ENCODE data around the gene OLAH.

Gene OLAH

DNA sequence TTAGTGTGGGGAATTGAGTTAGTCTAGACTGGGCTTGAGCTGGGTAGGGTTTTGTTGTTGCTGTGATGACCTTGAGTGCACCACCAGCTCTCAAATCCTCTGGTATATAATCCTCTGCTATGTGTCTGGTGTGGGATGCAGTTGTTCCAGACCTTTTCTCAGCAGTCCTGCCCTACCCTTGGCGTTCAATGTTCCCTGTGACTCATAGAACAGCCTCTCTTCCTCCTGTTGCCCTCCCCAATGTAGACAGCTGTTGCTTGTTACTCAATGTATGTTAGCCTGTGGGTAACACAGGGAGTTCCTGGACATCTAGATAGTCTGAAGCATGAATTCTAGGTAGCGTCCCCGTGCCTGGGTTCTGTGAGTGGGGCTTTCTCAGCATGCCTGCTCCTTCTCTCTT, 25.1 kb downstream of the OLAH start:
- no peak for DNase-seq (ENCODE audit: extremely low read depth in 1 of 2, low read depth in 1 of 2)

- no peak for DNase-seq (ENCODE audit: extremely low read depth in 1 of 2, low read depth in 1 of 2)
These were observed 25.5 kb downstream of the OLAH start for GRCh38 chr10:15069230-15069629.

DNA sequence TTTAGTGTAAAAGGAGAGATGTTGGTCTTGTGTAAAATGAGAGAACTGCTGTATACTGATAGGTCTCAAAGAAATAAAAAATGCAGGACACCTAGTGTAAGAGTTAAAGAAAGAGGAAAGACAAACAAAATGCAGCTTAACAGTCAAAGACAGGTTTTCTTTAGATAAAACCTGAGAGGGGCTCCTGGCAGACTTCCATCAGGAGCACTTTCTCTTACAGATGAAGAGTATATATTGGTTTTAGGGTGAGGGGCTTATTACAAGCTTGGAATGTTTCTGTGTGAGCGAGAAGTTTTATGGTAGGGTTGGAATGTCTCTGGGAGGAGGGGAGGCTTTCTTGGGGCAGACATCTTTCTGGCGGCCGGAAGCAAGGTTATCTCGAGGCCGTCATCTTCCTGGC, 28.6 kb downstream of the OLAH start:
- DNase-seq (ENCODE audit: extremely low read depth in 1 of 2, low read depth in 1 of 2): no peak

DNA sequence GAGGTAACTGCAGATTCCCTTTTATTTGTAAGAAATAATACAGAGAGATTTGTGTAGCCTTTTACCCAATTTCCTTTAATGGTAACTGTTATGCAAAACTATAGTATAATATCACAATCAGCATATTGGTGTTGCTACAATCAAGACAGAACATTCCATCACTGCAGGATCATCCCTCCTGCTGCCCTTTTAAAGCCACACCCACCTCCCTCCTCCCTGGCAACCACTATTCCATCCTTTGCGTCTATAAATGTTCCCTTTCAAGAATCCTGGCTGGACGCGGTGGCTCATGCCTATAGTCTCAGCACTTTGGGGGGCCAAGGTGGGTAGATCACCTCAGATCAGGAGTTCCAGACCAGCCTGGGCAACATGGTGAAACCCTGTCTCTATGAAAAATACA, 31.7 kb downstream of the OLAH start:
- DNase-seq (ENCODE audit: extremely low read depth in 1 of 2, low read depth in 1 of 2): no peak

DNA sequence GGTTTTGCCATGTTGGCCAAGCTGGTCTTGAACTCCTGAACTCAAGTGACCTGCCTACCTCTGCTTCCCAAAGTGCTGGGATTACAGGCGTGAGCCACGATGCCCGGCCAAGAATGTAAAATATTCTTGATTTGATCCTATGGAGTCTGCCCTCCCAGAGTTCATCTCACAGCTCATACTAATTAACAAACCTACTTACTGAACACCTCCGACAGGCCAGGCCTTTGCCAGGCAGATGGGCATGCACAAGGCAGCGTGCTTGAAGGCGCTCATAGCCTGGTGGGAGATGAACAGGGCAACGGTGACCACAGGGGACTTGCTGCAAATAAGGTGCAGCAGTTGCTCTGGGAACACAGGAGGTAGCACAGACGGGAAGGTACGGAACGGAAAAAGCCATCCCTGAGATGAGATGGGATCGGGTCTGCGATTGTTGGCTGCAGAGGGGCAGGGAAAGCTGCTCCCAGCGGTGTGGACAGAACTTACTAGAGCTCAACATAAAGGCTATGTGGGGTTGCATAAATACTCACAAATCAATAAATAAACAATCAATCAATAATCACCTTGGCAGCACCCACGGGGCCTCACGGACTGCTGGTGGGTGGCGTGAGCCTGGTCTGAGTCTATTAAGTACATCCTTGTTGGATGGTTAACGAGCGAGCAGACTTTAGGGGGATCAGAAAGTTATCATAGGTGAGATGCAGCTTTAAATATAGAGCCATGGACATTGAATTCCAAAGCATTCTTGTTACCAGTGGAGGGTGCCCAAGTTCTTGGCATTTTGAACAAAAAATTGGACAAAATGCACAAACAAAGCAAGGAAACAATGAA, 40.1 kb downstream of the OLAH start:
- no peak for DNase-seq (ENCODE audit: extremely low read depth in 1 of 2, low read depth in 1 of 2)

DNA sequence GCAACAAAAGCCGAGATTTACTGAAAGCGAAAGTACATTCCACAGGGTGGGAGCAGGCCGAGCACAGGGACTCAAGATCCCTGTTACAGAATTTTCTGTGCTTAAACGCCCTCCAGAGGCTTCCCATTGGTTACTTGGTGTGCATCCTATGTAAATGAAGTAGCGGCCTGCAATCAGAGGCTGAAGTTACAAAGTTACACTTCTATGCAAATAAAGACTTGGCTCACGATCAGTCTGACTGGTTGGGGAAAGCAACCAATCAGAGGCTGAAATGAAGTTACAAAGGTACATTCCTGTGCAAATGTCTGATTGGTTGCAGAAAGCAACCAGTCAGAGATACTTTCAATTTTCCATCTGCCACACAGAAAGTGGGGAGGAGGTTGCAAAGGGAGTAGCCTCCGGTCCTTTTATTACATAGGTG, 40.8 kb downstream of the OLAH start:
- DNase-seq (ENCODE audit: extremely low read depth in 1 of 2, low read depth in 1 of 2): no peak

GRCh38 chr10:15088428-15089261, 44.9 kb downstream of the OLAH start, which contains the start of gene ACBD7:
Gene ACBD7 (minus strand): TSS chr10:15088776. CDS start chr10:15088728, 48 bp downstream.
- peak; percentile 37 to 67 for DNase-seq (ENCODE audit: extremely low read depth in 1 of 2, low read depth in 1 of 2)

- DNase-seq (ENCODE audit: extremely low read depth in 1 of 2, low read depth in 1 of 2): no peak
These were observed 47.7 kb downstream of the OLAH start for GRCh38 chr10:15091418-15091817.

- no peak for DNase-seq (ENCODE audit: extremely low read depth in 1 of 2, low read depth in 1 of 2)
These were observed 49.2 kb downstream of the OLAH start for GRCh38 chr10:15092855-15093408.

DNA sequence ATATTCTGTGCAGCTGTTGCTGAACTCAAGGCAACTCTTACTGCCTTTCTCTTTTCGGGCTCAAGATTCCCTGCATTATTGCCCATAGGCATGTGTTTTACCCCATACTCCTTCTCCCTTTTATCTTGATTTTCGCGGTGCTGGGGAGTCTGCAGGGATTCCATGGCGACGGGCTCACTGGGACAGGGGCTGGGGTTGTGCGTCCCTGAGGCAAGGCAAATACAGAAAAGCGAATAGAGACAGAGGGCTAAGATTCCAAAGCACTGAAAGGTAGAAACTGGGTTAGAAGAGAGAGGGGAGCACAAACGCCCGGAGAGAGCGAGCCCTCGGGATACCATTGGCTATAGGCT, 52.9 kb downstream of the OLAH start:
- no peak for DNase-seq (ENCODE audit: extremely low read depth in 1 of 2, low read depth in 1 of 2)

GRCh38 chr10:15097011-15097812, 53.5 kb downstream of the OLAH start, which contains the start of gene RPP38:
Gene RPP38 (plus strand): TSS chr10:15097355. CDS start chr10:15103315, 5,960 bp downstream.
- peak; percentile 85 to 96 for DNase-seq (ENCODE audit: extremely low read depth in 1 of 2, low read depth in 1 of 2)

GRCh38 chr10:15099886-15100285, 56.1 kb downstream of the OLAH start:
- DNase-seq (ENCODE audit: extremely low read depth in 1 of 2, low read depth in 1 of 2): no peak

DNA sequence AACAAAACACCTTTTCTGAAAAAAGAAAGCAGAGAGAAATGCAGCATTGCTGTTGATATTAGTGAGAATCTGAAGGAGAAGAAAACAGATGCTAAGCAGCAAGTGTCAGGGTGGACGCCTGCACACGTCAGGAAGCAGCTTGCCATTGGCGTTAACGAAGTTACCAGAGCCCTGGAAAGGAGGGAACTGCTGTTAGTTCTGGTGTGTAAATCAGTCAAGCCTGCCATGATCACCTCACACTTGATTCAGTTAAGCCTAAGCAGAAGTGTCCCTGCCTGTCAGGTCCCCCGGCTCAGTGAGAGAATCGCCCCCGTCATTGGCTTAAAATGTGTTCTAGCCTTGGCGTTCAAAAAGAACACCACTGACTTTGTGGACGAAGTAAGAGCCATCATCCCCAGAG, 59.8 kb downstream of the OLAH start:
- DNase-seq (ENCODE audit: extremely low read depth in 1 of 2, low read depth in 1 of 2): no peak

- peak; percentile 32 to 45 for DNase-seq (ENCODE audit: extremely low read depth in 1 of 2, low read depth in 1 of 2)
These were observed 62.7 kb downstream of the OLAH start for GRCh38 chr10:15106352-15107013.

GRCh38 chr10:15112657-15113056, 68.9 kb downstream of the OLAH start:
- DNase-seq (ENCODE audit: extremely low read depth in 1 of 2, low read depth in 1 of 2): no peak

DNA sequence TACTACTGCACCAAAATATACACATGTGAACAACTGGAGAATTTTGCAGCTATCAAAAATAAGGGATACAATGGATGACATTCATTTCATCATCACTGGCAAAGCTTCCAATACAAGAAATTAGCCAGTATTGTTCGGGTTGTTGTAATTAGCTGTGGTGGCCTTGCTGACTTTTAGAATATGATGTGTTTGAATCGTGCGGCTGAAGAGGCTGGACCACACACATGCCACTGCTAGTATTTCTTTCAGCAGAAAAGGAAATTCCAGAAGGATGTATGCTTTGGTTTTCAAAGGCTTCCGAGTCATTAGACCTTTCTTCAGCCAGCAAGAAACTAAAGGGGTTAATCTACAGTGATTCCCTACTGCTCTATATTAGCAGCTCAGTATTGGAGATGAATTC, 70.0 kb downstream of the OLAH start:
- no peak for DNase-seq (ENCODE audit: extremely low read depth in 1 of 2, low read depth in 1 of 2)

- DNase-seq (ENCODE audit: extremely low read depth in 1 of 2, low read depth in 1 of 2): no peak
These were observed 72.5 kb downstream of the OLAH start for GRCh38 chr10:15116225-15116624.

- DNase-seq (ENCODE audit: extremely low read depth in 1 of 2, low read depth in 1 of 2): no peak
These were observed 74.9 kb downstream of the OLAH start for GRCh38 chr10:15118615-15119014.

- DNase-seq (ENCODE audit: extremely low read depth in 1 of 2, low read depth in 1 of 2): no peak
These were observed 76.8 kb downstream of the OLAH start for GRCh38 chr10:15120523-15120922.

DNA sequence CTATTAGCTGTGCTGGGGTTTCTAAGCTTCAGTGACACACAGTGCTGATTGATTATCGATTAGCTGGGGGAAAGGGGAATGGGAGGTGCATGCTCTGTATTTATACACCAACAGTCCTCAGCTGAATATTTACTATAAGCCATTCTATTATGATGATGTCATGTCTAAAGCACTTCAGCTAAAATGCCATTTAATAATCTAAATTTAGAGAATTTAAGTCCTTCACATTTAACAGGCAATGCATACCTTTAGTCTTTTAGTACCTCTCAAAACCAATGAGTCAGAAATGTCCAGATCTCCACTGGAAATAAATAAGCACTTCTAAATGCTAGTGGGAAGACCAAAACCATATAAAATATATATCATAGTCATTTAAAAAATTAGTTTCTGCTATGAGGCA, 78.0 kb downstream of the OLAH start:
- no peak for DNase-seq (ENCODE audit: extremely low read depth in 1 of 2, low read depth in 1 of 2)

All from activated CD8-positive, alpha-beta memory T cell treated with anti-CD3 and anti-CD28 coated beads for 1 hour (primary cell).